IMR-90 (cell line): ENCODE results near the gene CSF1.

ENCODE experiments used
- BHLHE40 ChIP-seq: fragments of 150-350 bp; IDR thresholded peaks from 2 replicates; pipeline ENCODE4 v1.6.1; 2016; ENCODE audit warnings: mild to moderate bottlenecking, low read depth, low read length
- CEBPB ChIP-seq: IDR thresholded peaks from 2 replicates; pipeline ENCODE4 v1.6.1; 2012; ENCODE audit warnings: low read depth, low read length, improper control_type of control experiment
- MAZ ChIP-seq: IDR thresholded peaks from 2 replicates; pipeline ENCODE4 v1.6.1; 2012; ENCODE audit warnings: low read depth, mild to moderate bottlenecking, low read length, improper control_type of control experiment, moderate library complexity, borderline replicate concordance
- MXI1 ChIP-seq: IDR thresholded peaks from 2 replicates; pipeline ENCODE4 v1.6.1; 2012; ENCODE audit warnings: low read depth, mild to moderate bottlenecking, low read length, moderate library complexity, borderline replicate concordance
- RCOR1 ChIP-seq: IDR thresholded peaks from 2 replicates; pipeline ENCODE4 v1.6.1; 2012; ENCODE audit warnings: mild to moderate bottlenecking, low read length, improper control_type of control experiment; ENCODE audit not compliant: insufficient replicate concordance
- SMC3 ChIP-seq: fragments of 150-350 bp; IDR thresholded peaks from 2 replicates; pipeline ENCODE4 v1.6.1; 2016; ENCODE audit warnings: low read depth, mild to moderate bottlenecking, antibody characterized with exemption, low read length, moderate library complexity
- TF ChIP-seq, protein P1 (sequence below): conservative IDR thresholded peaks from 2 replicates; pipeline ENCODE4 v1.5.1; 2012; ENCODE audit warnings: mild to moderate bottlenecking, low read depth, low read length, improper control_type of control experiment

DNA sequence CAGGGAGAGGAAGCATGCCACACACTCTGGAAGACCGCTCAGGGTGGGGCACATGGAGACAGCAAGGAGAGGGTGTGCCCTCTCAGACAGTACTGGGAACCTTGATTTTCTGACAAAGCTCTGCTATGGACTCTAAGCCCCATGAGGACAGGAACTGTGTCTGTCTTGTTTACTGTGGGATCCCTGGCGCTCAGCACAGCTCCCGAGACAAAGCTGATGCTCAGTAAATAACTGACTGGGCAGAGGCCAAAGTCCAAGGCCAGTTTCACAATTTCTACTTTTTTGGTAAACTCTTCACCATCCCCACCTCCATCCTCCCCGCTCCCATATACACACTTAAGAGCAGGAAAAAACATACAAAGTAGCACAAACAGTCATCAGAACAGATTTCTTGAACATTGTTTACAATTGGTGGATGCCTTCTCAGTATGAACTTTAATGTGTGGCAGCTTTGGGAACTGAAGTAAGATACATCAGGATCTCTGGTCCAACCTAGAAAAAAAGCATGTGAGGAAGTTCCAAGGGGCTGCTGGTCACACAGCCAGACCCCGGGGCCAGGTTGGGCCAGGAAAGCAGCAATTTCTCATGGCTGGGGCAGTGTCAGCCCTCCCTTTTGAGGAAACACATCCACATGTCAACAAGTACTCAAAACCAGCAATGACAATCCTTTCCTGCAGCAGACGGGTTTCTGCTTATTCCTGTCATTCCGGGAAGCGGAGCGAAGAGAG is 68.3 kb downstream of the CSF1 start:
- TF ChIP-seq, protein P1, sequence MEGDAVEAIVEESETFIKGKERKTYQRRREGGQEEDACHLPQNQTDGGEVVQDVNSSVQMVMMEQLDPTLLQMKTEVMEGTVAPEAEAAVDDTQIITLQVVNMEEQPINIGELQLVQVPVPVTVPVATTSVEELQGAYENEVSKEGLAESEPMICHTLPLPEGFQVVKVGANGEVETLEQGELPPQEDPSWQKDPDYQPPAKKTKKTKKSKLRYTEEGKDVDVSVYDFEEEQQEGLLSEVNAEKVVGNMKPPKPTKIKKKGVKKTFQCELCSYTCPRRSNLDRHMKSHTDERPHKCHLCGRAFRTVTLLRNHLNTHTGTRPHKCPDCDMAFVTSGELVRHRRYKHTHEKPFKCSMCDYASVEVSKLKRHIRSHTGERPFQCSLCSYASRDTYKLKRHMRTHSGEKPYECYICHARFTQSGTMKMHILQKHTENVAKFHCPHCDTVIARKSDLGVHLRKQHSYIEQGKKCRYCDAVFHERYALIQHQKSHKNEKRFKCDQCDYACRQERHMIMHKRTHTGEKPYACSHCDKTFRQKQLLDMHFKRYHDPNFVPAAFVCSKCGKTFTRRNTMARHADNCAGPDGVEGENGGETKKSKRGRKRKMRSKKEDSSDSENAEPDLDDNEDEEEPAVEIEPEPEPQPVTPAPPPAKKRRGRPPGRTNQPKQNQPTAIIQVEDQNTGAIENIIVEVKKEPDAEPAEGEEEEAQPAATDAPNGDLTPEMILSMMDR = no peak
- no peak for TF ChIP-seq RCOR1
- TF ChIP-seq BHLHE40 = no peak
- TF ChIP-seq CEBPB = no peak
- TF ChIP-seq MAZ = no peak
- no peak for TF ChIP-seq SMC3
- TF ChIP-seq MXI1 = no peak
